ENCODE measurements around the gene LTA. TPM values are rescaled to one million over a fixed set of nuclear protein-coding genes. Genes with fewer than 3 reads are reported as not detected.

LTA gene
- total RNA-seq, 1 experiment from 2014 or later: not detected

DNA sequence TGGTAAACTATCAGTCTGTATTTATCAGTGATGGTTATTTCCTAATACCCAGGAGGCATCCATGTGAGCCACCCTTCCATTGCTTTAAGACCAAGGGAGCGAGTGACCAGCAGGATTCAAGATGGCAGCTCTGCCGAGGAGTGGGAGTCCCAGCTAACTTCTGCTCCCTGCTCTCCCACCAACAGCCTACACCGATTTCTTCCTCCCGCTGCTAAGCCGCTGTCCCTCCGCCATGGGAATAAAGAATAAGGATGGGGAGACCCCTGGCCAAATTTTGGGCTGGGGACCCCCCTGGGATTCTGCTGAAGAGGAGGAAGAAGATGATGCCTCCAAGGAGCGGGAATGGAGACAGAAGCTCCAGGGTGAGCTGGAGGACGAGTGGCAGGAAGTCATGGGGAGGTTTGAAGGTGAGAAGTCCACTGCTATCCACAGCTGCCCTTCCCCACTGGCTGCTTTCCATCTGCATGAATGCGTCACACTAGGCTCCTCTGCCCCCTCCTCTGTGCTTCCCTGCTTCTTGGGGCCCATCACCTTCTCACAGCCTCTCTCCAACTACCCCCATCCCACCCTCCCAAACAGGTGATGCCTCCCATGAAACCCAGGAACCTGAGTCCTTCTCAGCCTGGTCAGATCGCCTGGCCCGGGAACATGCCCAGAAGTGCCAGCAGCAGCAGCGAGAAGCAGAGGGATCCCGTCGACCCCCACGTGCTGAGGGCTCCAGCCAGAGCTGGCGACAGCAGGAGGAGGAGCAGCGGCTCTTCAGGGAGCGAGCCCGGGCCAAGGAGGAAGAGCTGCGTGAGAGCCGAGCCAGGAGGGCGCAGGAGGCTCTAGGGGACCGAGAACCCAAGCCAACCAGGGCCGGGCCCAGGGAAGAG is 14.4 kb upstream of the LTA start:
- Mint-ChIP-seq H3K9me3 (ENCODE audit: low read depth, unreplicated experiment) (no peaks in the 10 kb centered on the region), H3K4me1 (ENCODE audit: low read depth, unreplicated experiment) (peaks cover 21% of the 10 kb centered on the region), H3K27me3 (ENCODE audit: unreplicated experiment) (no peaks in the 10 kb centered on the region), H3K4me3 (ENCODE audit: low read depth, unreplicated experiment) (no peak overlapping the region), H3K27ac (ENCODE audit: unreplicated experiment) (no peak overlapping the region), H3K36me3 (ENCODE audit: insufficient read depth, unreplicated experiment) (peaks cover 23% of the 10 kb centered on the region)
- TF ChIP-seq, protein P1, sequence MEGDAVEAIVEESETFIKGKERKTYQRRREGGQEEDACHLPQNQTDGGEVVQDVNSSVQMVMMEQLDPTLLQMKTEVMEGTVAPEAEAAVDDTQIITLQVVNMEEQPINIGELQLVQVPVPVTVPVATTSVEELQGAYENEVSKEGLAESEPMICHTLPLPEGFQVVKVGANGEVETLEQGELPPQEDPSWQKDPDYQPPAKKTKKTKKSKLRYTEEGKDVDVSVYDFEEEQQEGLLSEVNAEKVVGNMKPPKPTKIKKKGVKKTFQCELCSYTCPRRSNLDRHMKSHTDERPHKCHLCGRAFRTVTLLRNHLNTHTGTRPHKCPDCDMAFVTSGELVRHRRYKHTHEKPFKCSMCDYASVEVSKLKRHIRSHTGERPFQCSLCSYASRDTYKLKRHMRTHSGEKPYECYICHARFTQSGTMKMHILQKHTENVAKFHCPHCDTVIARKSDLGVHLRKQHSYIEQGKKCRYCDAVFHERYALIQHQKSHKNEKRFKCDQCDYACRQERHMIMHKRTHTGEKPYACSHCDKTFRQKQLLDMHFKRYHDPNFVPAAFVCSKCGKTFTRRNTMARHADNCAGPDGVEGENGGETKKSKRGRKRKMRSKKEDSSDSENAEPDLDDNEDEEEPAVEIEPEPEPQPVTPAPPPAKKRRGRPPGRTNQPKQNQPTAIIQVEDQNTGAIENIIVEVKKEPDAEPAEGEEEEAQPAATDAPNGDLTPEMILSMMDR (IDR thresholded peaks at IDR 0.05; ENCODE audit: unreplicated experiment): no peak
- BruUV-seq (replicated peaks): no TSS peak
- intact Hi-C loops (cut with micrococcal nuclease; ENCODE audit: unreplicated experiment): no loop called here
- no peak for DNase-seq
- CTCF ChIA-PET: interaction anchor here (0.7 kb wide), 1 partner anchor 9 kb away, joined by 7 read pairs; no protein-coding TSS in a partner anchor

- CTCF ChIA-PET: interaction anchor here (0.7 kb wide), 1 partner anchor 10 kb away, joined by 7 read pairs; no protein-coding TSS in a partner anchor
- TF ChIP-seq, protein P1 (IDR thresholded peaks at IDR 0.05; ENCODE audit: unreplicated experiment): no peak
- intact Hi-C loops (cut with micrococcal nuclease; ENCODE audit: unreplicated experiment): no loop called here
- no peak for DNase-seq
- no peak overlapping the region for H3K4me3 Mint-ChIP-seq (ENCODE audit: low read depth, unreplicated experiment)
- H3K27me3 Mint-ChIP-seq (ENCODE audit: unreplicated experiment): no peaks in the 10 kb centered on the region
- H3K36me3 Mint-ChIP-seq (ENCODE audit: insufficient read depth, unreplicated experiment): peaks cover 17% of the 10 kb centered on the region
- H3K4me1 Mint-ChIP-seq (ENCODE audit: low read depth, unreplicated experiment): peaks cover 21% of the 10 kb centered on the region
- no peaks in the 10 kb centered on the region for H3K9me3 Mint-ChIP-seq (ENCODE audit: low read depth, unreplicated experiment)
- BruUV-seq (replicated peaks): no TSS peak
- H3K27ac Mint-ChIP-seq (ENCODE audit: unreplicated experiment): no peak overlapping the region
Measured at GRCh38 chr6:31558318-31558625, 13.8 kb upstream of the LTA start.

DNA sequence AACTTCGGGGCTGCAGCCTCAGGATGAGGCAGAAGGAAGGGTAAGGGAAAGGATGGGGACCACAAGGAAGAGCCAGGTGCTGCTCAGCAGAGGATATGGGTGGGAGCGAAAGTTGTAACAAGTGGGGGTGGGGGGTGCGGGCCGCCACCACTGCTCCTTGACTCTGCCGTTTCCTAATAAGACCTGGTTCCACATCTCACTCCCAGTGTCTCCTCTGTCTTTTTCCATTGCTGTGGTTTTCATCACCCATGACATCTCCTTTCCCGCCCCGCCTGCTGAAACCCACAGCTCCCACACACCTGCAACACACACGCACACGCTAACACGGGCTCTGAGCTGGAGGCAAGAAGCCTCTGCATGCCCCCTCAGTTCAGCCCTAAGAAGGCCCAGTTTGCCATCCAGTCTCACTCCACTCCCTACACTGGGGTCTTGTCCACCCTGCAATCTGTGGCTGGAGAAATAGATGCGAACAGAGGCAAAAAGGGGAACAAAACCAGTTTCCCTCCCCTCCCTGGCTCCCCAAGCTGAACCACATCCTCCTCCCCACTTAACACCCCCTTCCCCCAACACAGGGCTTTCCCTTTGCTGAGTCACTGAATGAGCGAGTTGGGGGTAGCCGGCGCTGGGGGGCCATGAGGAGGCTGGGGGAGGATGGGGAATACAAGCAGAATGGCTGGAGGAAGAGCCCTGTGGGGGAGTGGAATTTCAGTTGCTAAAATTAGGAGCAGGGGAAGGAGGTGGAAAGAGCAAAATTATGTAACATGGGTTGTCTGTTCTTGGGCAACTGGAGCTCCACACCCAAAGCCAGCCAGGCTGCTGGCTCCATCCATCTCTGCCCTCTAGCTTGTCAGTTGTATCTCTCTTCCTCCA is 13.2 kb upstream of the LTA start:
- CTCF ChIA-PET: interaction anchor here (1.1 kb wide), 1 partner anchor 40 kb away, joined by 3 read pairs; no protein-coding TSS in a partner anchor
- no peaks in the 10 kb centered on the region for H3K9me3 Mint-ChIP-seq (ENCODE audit: low read depth, unreplicated experiment)
- intact Hi-C loops (cut with micrococcal nuclease; ENCODE audit: unreplicated experiment): no loop called here
- no peak overlapping the region for H3K4me3 Mint-ChIP-seq (ENCODE audit: low read depth, unreplicated experiment)
- H3K36me3 Mint-ChIP-seq (ENCODE audit: insufficient read depth, unreplicated experiment): peaks cover 18% of the 10 kb centered on the region
- DNase-seq: no peak
- peaks cover 21% of the 10 kb centered on the region for H3K4me1 Mint-ChIP-seq (ENCODE audit: low read depth, unreplicated experiment)
- BruUV-seq (replicated peaks): no TSS peak
- H3K27ac Mint-ChIP-seq (ENCODE audit: unreplicated experiment): no peak overlapping the region
- TF ChIP-seq, protein P1 (IDR thresholded peaks at IDR 0.05; ENCODE audit: unreplicated experiment): no peak
- H3K27me3 Mint-ChIP-seq (ENCODE audit: unreplicated experiment): no peaks in the 10 kb centered on the region

DNA sequence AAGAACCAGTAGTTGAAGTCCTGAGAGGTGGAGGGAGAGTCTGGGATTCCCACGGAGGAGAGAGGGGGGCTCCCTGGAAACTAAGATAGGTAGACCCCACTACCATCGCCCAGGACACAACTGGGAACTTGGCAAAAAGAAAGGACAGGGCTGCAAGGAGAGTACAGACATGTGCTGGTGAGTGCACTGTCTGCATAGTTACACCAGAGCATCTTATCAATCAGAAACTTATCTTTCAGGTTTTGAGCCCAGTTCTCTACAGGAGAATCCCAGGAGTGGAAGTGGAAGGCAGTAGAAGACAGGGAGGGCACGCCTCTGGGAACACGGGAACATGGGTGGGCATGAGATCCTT is 12.5 kb upstream of the LTA start:
- H3K4me3 Mint-ChIP-seq (ENCODE audit: low read depth, unreplicated experiment): no peak overlapping the region
- no TSS peak for BruUV-seq (replicated peaks)
- intact Hi-C loops (cut with micrococcal nuclease; ENCODE audit: unreplicated experiment): no loop called here
- H3K4me1 Mint-ChIP-seq (ENCODE audit: low read depth, unreplicated experiment): peaks cover 21% of the 10 kb centered on the region
- DNase-seq: no peak
- peaks cover 20% of the 10 kb centered on the region for H3K36me3 Mint-ChIP-seq (ENCODE audit: insufficient read depth, unreplicated experiment)
- no peaks in the 10 kb centered on the region for H3K9me3 Mint-ChIP-seq (ENCODE audit: low read depth, unreplicated experiment)
- peak overlapping the region; percentile 22 for H3K27ac Mint-ChIP-seq (ENCODE audit: unreplicated experiment)
- H3K27me3 Mint-ChIP-seq (ENCODE audit: unreplicated experiment): peaks cover 4% of the 10 kb centered on the region
- CTCF ChIA-PET: interaction anchor here (1.1 kb wide), 1 partner anchor 39 kb away, joined by 3 read pairs; no protein-coding TSS in a partner anchor
- TF ChIP-seq, protein P1 (IDR thresholded peaks at IDR 0.05; ENCODE audit: unreplicated experiment): no peak
